GM18519 (cell line): ENCODE data around the gene MBD2.
"Not testable (repeated sequence)": the region's sequence is repeated elsewhere in the genome, so short reads cannot be mapped to it uniquely, and the experiment has no call there.

ENCODE experiments used
- ATAC-seq: cut with Tn5 transposase; IDR thresholded peaks from one replicate; pipeline ENCODE4 v1.9.1; 2021; ENCODE audit warnings: mild to moderate bottlenecking, moderate library complexity; ENCODE audit not compliant: unreplicated experiment, low FRiP score

The MBD2 gene

DNA sequence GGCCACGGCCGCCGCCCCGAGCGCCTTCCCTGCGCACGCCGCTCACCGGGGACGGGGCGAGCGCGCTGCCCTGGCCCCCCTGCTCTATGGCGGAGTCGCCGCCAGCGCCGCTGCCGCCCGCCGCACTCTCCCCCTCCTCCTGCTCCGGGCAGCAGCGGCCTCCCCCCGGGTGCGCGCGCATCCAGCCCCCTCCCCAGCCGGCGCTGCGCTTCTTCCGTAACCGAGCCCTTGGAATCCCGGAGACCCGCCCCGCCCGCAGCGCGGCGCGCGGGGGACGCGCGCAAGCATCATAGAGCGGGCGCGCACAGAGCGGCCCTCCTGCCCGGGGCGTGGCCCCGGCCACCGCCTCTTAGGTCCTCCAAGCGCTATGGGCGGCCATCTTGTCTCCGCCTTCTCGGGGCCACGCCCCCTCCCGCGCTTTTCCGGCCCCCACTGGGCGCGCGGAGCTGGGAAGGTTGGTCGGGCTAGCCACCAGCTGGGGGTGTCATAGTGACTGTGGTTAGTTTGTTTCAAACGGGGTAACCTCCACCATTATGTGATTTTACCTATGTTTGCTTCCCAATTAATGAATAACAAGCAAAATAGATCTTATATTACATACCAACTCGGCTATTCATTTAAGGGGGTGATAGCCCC, at the start of gene MBD2:
TSS of gene MBD2 (minus strand) at position 291 of the 636 bp plus-strand sequence. CDS start at position 181, 110 bp downstream.
- ATAC-seq, result peak; percentile 81

DNA sequence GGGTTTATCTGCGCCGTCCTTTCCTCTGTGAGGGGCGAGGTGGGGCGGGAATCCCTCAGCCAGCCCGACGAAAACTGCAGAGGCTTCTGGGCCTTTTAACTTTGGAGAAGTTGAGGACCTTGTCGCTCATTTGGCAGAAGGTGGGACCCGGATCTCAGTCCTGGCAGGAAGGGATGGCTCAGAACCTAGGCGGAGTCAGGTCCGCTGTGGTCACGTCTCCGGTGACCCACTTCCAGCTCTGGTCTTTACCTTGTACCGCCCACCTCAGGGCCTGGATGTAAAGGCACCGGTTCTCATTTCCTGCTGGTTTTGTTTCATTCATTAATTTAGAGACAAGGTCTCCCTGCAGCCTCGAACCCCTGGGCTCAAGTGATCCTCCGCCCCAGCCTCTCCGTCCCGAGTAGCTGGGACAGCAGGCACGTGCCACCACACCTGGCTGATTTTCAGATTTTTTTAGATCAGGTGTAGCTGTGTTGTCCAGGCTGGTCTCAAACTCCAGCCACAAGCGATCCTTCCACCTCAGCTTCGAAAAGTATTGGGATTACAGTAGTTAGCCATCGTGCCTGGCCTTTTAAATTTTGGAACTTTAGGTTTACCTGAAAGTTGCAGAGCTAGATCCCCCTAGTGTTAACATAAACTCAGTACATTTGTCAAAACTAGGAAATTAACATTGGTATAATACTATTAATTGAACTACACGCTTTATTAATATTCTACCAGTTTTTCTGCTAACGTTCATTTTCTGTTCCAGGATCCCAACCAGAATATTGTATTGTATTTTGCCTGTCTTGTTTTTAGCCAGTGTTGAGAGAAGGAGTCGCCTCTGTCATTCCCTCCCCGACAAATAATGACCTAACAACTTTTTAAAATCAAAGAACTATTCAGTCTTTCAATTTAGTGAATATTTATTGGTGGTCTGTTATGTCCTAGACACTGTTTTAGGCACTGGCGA, 45.7 kb upstream of the MBD2 start:
- ATAC-seq, result peak; percentile 25

- no peak for ATAC-seq
Observed at GRCh38 chr18:54268751-54269150, 44.3 kb upstream of the MBD2 start.

GRCh38 chr18:54267701-54268100, 43.2 kb upstream of the MBD2 start:
- no peak for ATAC-seq

DNA sequence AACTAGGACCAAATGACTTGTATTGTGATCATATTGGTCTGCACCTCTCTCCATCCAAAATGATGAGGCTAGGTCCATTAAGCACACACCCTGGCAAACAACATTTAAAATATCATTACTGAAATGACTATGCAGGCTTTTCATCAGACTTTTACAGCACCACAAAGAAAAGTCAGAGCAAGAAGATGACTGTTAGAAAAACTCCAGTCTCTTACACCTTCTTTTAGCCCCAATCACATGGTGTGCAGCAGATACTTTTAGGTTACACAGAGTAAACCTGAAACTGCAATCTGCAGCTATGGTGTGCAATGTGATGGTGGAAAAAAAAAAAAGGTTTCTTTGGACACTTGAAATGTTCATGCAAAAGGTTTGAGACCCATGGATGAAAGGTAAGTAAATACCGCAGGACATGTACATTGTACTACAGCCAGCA, 39.5 kb upstream of the MBD2 start:
- ATAC-seq, result peak; percentile 84

- peak; percentile 66 for ATAC-seq
Observed at GRCh38 chr18:54261894-54262293, 37.4 kb upstream of the MBD2 start.

GRCh38 chr18:54260396-54261072, 36.1 kb upstream of the MBD2 start:
- ATAC-seq, result peak; percentile 18

GRCh38 chr18:54257818-54258217, 33.3 kb upstream of the MBD2 start:
- not testable (repeated sequence) for ATAC-seq

DNA sequence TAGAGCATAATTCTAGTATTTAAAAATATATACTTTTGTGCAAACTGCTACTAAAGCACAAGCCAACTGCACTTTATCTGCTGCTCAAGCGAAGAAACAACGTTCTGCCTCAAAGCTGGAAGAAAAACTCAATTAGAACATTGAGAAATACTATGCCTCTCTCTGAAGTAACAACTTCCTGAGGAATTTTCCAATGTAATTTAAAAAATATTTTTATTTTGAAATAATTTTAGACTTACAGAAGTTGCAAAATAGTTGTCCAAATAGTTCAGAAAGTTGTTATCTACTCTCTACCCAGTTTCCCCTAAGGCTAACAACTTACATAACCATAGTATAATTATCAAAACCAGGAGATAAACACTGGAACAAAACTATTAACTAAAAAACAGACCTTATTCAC, 32.5 kb upstream of the MBD2 start:
- ATAC-seq, result no peak

DNA sequence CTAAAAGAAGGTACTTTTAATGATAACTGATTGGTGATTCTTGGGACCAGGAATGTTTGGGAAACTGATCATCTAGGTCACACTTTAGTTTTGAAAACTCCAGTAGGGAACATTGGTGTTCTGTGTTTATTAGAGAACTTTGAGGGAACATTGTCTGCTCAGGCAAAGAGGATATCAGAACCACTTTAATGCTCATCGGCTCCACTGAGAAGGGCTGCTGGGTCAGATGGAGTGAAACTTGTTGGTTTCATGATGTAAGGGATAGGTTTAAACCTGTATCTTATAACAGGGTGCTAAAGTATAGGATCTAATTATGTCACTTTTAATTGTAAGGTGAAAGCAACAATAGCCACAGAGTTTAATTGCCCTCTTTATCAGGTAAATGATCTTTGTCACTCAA, 30.7 kb upstream of the MBD2 start:
- ATAC-seq, result no peak

- ATAC-seq, result no peak
Observed at GRCh38 chr18:54254265-54254758, 29.8 kb upstream of the MBD2 start.

DNA sequence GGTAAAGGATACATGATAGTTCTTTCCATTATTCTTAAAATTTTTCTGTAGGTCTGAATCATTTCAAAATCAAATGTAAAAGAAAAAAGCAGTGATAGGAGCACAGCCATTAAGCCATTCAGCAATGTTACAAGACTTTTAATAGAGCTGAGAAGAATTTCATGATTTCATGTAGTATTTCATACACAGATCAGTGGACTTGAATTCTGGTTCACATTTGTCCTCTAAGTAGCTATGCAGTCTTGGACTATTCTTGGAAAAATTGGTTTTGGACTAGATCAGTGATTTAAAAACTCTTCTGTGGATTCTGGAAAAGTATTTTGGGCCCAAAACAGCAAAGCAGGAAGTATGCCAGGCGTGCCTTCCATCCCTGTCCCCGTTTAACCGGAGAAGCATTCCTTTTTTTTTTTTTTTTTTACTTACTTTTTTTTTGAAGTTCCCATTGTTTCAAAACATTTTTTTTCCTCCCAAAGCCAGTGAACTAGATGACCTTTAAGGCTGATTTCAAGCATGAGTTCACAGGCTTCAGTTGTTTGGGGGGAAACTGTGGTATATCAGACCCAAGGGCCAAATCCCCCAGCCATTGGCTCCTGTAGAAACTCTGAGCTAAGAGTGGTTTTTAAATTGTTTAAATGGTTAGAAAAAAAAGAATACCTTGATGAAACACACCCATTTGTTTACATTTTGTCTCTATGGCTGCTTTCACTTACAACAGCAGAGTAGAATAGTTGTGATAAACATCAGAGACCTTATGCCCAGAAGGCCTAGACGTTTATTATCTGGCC, 27.3 kb upstream of the MBD2 start:
- ATAC-seq, result no peak

- peak; percentile 91 for ATAC-seq
Observed at GRCh38 chr18:54250846-54251261, 26.4 kb upstream of the MBD2 start.

GRCh38 chr18:54247511-54248175, 23.2 kb upstream of the MBD2 start:
- no peak for ATAC-seq

- no peak for ATAC-seq
Observed at GRCh38 chr18:54242327-54242726, 17.9 kb upstream of the MBD2 start.

DNA sequence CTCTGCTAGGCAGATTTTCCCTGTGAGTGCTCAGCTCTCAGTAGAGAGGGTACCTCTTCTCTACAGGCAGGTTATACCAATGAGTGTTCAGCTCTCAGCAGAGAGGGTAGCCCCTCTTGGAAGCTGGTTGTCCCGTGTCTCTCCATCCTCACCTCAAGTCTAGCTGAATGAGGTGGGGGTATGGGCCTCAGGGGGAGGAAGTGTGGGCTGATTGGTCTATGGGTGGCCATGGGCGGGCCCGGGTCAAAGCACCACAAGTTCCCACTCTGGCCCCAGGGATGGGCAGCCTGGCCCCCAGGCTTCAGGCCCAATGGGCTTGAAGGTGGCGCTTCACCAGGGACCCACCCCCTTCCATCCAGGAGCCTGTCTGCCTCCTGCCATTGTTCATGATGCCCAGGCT, 17.0 kb upstream of the MBD2 start:
- ATAC-seq, result no peak

GRCh38 chr18:54240629-54241107, 16.2 kb upstream of the MBD2 start:
- no peak for ATAC-seq

GRCh38 chr18:54239601-54240000, 15.1 kb upstream of the MBD2 start:
- no peak for ATAC-seq

DNA sequence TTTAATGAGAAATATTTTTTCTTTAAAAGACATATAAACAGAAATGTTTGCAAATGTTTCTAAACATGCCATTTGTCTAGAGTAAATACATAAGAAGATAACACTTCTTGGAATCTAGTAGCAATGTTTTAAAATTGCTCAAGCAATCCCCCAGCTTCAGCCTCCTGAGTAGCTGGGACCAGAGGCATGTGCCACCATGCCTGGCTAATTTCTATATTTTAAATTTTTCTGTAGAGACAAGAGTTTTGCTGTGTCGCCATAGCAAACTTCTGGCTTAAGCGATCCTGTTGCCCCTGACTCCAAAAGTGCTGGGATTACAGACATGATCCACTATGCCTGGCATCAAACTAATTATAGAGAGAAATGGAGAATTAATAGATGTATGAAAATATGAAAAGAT, 14.6 kb upstream of the MBD2 start:
- ATAC-seq, result no peak
